Adrenal gland (tissue), 5 donors: ENCODE data around the gene SULT4A1.

Experiments used
- POLR2A ChIP-seq, 2 donors: fragments of 450-650 bp; IDR thresholded peaks; one replicate each; pipeline ENCODE4 v1.6.1; 2017; ENCODE audit warnings: antibody characterized with exemption in 2 of 2, mild to moderate bottlenecking in 2 of 2, moderate library complexity in 1 of 2
- TF ChIP-seq, protein P1 (sequence below), 6 experiments: fragments of 450-650 bp in 4 of 6; fragments of 200-600 bp in 2 of 6; sonication (generic) in 1 of 6; IDR thresholded peaks; 1 replicate in 5 of 6; 2 replicates in 1 of 6; pipeline versions ENCODE4 v1.5.1 to v1.8.0; 2016 to 2021; ENCODE audit warnings: antibody characterized with exemption in 6 of 6, mild to moderate bottlenecking in 2 of 6, moderate library complexity in 1 of 6
- donor health status: DM: no; HTN: no; CAD: no.

DNA sequence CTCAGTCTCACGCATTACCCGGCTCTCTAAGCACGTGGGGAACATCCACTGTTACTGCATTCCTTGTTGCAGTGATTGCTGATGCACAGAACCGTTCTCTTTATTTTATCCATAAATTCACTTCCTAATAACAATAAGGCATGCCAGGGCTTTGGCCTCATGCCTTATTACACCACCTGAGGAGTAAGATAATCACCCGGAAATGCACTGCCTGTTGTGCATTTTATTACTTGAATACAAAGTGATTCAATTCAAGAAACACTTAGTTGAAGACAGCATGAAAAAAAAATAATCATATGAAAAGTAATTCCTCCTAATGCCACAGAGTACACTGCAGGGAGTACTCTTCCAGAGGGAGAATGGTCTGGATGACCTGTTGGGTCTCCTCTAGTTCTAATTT is 69.4 kb downstream of the SULT4A1 start:
- TF ChIP-seq, protein P1, sequence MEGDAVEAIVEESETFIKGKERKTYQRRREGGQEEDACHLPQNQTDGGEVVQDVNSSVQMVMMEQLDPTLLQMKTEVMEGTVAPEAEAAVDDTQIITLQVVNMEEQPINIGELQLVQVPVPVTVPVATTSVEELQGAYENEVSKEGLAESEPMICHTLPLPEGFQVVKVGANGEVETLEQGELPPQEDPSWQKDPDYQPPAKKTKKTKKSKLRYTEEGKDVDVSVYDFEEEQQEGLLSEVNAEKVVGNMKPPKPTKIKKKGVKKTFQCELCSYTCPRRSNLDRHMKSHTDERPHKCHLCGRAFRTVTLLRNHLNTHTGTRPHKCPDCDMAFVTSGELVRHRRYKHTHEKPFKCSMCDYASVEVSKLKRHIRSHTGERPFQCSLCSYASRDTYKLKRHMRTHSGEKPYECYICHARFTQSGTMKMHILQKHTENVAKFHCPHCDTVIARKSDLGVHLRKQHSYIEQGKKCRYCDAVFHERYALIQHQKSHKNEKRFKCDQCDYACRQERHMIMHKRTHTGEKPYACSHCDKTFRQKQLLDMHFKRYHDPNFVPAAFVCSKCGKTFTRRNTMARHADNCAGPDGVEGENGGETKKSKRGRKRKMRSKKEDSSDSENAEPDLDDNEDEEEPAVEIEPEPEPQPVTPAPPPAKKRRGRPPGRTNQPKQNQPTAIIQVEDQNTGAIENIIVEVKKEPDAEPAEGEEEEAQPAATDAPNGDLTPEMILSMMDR (IDR thresholded peaks at IDR 0.05), result no peak
- TF ChIP-seq POLR2A (IDR thresholded peaks at IDR 0.05), result no peak
